HG02642 (cell line): ENCODE data around the gene MAPKAP1.

Experiments
- ATAC-seq: cut with Tn5 transposase; IDR thresholded peaks from one replicate; pipeline ENCODE4 v1.9.1; 2021; ENCODE audit warnings: mild to moderate bottlenecking; ENCODE audit not compliant: unreplicated experiment, poor library complexity

The MAPKAP1 gene

DNA sequence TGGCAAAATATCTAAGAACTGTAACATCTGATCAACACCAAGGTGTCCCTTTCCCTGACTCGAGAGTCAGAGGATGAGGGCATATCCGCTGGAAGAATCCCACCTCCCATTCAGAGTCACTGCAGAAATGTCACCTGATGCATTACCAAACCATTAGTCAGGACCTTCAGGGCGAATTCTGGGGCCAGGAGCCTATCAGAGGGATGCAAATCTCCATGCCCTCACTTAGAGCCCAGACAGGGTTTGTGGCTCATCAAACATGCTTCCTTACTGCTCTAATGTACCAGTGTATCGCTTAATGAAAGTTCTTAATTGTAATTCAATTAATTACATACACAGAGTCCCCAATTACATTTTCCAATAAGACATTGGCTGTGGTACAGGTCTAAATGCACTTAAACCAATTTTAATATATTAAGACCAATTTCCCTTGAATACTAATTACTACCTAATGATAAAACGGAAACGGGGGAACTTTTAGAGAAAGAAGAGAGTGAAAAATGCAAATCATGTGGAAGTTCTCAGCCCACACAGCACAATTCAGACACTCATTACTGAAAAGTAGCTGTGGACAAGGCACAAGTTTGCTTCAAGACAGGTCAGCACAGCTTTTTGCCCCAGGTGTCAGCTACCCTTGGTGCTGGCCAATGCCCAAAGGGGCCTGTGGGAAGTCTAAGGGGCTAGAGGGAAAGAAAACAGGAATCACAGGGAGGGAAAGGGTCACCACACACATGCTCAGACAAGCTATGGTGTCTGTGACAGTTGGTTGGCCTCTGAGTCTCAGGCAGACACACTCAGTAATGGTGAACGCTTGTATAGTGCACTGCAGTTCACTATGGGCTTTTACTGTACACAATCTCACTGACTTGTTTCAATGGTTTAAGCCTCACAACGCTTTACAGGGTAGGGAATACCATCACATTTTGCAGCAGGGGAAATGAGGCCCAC lies 211.6 kb downstream of the MAPKAP1 start:
- ATAC-seq, result no peak

DNA sequence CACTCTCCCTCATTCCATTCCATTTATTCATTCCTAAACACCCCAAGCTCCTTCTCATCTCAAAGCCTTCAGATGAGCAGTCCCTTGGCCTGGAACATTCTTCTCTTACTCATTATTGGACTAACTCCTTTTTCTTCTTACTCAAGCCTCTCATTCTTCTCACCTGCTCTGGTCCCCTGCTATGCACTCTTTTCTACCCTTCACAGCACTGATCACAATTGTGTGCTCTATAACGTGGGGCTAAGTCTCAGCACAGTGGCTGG lies 212.4 kb downstream of the MAPKAP1 start:
- ATAC-seq, result no peak

DNA sequence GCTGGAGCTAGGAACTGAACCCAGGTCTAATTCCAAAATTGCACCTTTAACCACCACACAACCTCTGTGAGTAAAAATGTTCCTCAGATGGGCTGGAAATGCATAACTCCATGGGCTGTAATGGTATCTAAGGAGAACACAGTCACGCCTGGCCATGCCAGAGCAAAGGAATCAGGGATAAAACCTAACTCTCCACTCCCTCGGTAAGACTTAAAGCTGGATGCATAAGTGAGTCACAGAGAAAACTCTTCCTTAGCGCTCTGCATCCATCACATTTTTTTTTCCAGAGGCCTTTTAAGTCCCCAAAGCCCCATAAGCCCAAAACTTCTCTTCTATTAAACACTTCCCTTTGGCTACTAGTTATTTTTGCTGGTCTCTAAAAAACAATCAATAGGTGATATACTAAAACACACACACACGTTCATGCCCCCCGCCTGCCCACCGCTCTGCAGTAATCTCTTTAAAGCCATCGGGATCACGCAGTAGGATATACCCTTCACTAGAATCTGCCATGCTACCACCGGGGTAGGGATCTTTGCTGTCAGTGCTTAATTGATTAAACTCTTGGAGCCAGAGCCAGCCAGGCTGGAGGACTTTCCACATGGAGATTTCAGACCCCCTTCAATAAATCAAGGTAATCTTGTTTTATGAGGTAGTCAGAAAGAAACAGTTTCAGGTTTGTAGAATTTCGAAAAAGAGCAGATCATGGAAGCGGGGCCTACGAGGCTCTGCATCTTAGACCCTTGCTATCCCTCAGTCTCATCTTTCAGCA lies 212.9 kb downstream of the MAPKAP1 start:
- ATAC-seq, result no peak

DNA sequence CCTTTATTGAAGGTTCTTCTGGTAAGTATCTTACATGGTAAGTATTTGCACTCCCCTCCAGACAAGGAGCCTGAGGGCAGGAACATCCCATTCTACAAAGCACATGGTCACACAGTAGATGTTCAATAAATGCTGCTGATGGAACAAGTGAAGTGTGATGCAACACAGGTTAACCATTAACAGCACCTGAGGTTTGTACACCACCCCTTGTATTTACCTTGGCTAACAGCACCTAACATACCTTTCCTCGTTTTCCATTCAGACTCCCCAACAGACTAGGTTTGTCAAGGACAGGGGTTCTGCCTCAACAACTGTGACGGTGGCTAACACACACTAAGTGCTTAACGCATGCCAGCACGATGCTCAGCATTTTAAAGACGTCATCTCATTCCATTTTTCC lies 213.6 kb downstream of the MAPKAP1 start:
- no peak for ATAC-seq

DNA sequence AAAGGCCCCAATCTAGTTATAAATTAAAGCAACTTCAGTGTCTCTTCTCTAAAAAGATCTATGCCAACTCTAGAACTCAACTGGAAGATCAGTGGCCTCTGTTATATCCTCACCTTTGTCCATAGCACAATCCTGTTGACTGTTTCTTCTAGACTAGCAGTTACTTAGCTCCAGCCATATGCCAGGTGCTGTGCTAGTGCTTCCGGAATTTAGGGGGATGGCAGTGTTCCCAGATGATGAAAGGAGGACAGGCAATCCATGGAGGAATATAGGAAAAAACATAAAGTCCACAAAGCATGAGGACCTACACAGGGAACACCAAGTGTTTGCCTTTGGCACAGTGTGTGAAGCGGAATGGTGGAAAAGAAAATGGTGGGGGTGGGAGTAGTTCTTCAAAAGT lies 214.3 kb downstream of the MAPKAP1 start:
- ATAC-seq, result no peak

DNA sequence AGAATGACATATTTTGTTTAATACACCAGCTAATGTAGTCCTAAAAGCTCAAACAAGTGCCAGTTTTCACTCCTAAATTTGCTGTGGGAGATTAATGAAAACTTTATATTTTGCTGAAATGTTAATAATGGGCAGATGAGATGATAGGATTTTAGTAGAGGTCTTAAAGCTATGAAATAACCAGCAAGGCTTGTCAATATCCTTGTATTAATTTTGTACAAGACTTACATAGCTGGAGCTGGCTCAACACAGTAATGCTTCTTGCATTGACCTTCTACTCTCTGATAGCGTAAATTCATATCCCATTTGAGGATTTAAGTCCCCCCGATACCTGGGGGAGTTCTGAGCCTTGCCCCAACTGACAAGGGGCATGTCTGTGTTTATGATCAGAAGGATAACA lies 219.2 kb downstream of the MAPKAP1 start:
- no peak for ATAC-seq

DNA sequence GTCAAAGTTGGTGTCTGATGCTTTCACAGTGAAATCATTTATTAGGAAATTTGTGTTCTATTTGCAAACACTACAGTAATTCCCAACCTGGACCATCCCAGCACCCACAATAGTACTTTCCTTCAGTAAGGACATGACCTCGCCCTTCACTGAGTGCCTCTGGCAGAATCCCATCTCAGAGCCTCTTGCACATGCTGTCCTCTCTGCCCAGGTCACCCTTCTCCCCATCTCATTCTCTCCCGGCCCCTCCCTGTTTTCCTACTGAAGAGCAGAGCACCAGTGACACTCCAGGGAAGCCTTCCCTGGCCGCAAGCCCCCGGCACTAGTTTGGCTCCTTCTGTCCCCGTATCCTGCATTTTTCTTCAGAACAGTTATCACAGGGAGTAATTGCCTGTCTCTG lies 220.4 kb downstream of the MAPKAP1 start:
- no peak for ATAC-seq

DNA sequence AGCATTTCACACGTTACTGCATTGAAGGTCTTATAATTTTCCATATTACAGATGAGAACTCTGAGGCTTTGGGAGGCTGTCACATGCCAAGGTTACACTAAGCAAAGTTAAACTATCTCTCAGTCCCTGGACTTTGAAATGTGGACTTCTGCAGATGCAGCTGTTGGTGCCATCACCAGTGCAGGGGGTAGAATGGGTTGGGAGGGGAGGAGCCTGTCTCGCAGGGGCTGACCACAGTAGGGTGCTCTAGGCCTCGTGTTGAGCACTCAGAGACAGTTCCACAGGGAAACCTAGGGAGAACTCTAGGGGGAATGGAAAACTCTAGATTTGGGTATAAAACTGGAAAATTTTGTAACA lies 220.9 kb downstream of the MAPKAP1 start:
- ATAC-seq, result no peak

DNA sequence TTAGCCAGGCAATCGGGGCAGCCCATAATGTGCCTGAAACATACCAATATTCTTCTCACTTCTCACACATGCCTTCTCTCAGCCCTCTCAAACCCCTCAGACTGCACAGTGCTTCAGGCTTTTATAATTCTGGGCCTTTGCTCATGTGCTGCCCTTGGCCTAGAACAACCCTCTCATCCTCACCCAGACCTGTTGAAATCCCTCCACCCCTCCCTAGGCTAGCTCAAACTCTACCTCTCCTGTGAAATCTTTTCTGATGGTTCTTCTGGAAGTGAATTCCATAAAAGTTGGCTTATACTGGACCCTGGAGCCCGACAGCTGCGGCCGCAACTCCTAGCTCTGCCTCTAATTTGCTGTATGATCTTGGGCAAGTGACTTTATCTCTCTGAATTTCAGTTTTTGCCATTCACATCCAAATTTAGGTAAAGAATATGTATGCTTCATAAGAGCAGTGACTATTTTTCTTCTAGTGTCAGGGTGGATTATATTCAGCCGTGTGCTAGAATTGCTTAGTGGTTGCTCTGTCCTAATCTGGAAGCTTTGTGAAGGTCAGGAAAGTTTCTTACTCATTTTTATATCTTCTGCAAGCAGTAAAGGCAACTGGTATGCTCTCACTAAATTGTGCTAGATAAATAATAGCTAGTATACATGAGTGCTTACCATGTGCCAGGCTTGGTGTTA lies 221.4 kb downstream of the MAPKAP1 start:
- no peak for ATAC-seq

DNA sequence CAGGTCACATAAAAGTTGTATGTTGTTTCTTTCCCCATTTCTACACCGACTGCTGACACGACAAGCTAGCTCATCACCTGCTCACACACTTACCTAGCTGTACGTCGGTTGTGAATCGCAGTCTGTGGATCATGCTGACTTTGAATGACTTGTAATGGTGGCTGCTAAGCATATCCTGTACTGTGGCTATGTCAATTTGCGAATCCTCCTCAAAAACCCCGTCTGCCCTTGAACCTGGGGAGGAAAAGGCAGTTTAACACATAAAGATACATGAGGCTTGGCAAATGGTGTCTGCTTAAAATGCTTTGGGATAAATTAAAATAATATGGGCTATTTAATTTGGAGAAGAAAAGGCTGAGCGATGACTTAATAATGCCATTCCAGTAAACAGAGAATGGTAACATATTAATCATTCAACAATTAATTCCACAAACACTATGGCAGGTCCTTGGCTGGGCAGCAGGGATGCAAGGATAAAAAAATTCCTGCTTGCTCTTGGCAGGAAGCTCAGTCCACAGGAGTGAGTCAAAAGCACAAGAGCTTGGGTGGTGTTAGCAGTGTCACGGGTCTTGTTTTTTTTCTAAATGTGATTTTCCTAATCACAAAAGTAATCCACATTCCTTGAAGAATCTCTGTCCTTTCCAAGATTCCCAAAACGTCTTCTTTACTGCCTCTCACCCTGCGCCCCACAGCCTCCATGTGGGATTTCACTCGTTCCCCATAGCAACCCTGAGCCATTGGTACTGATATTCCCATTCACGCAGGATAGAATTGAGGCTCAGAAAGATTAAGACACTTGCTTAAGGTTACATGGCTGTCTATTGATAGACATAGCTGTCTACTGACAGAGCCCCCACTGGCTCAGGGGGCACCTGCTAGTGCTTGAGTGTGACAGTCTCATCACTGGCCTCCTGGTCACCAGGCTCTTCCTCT lies 222.4 kb downstream of the MAPKAP1 start:
- ATAC-seq, result no peak

DNA sequence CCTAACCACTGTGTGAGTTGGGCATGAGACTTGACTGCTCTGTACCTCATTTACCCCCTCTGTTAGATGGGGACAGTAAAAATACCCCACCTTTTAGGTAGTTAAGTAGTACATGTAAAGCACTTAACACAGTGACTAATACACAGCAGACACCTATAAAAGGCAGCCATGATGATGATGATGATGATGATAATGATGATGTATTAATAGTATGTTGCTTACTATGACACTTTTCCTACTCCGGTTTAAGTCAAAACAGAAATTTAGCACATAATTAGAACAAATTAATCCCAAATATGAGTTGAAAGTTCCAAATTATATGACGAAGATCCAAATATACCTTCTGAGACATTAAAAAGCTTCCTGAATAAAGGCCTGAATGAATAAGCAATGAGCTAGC lies 223.3 kb downstream of the MAPKAP1 start:
- ATAC-seq, result no peak

DNA sequence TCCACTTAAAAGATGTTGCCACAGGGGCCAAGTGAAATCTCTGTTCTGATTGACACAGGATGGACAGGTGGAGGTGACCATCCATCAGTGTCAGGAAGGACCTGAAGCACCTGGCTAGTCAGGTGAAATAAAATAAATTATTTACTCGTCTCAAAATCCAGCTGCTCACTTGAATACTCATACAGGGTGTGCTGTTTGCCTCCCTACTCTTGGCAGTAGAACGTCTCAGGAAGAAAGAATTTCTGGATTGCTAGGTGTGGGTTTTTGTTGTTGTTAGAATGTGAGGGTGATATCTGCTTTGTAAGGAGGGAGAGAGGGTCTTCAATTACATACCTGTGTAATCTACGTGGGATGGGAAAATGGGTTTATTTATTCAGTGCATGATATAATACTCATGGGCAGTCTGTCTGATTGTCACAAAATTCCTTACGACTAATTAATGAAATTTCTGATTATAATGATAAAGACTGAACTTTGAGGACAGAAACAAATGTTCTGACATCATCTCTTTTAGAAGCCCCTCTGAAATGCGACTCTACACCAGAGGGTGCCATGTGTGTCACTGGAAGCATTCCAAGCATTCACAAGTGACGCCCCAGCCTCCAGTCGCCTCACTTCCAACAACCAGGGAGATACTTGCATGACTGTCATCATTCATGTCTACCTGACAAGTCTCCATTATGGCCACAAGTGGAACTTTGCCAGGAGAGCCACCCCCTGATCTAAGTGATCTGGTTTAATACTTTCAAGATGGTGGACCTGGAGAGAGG lies 227.0 kb downstream of the MAPKAP1 start:
- no peak for ATAC-seq

DNA sequence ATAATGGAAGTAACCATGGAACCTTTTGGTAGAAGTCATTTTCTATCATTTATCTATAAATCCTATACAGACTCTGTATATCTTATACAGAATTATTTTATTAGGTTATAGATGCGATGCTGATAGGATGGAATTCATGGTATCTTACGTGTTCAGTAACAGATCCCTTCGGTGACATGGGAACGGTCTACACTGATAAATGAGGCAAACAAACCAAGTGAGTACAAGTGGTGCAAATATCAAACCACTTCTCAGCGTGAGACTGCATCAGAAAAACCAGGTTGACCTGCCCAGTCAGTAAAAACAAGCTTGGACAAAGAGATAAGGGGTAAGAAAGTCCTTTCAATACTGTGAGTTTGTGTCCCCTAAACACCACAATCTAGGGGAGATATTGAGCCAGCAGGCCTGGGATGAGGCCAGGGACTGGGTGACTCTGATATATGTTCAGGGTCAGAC lies 229.9 kb downstream of the MAPKAP1 start:
- ATAC-seq, result no peak

DNA sequence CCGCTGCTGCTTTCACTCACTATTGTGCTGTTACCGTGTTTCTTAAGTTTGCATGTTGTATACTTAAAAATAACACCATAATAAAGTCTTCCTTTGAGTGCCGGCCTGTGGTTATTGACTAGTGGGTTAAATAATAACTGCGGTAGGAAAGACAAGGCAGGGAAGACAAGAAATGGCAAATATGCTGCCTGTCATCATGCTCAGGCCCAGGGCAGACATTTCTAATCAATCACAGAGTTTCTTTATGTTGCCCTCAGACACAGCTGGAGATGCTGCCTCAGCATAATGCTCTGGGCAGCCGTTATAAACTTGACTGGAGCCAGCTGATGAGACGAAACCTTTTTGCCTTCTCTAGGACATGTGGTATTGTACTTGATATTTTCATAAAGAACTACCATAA lies 230.4 kb downstream of the MAPKAP1 start:
- ATAC-seq, result no peak

DNA sequence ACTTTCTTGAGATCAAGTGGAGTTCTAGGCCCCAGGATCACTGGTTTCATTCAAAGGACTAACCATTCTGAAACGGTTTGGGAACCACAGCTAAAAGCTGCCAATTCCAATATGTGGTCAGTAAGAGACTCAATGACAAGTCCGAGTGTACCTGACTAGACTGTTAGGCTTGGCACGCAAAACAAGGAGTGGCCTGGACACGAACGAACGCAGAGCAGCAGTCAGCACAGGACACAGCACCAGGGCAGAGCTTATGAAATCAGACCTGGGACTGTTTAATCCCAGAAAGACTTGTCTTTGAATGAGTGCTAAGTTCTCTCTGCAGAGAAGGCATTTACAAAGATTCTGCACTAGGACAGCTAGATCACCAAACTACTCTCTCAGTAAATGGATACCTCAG lies 231.6 kb downstream of the MAPKAP1 start:
- no peak for ATAC-seq

DNA sequence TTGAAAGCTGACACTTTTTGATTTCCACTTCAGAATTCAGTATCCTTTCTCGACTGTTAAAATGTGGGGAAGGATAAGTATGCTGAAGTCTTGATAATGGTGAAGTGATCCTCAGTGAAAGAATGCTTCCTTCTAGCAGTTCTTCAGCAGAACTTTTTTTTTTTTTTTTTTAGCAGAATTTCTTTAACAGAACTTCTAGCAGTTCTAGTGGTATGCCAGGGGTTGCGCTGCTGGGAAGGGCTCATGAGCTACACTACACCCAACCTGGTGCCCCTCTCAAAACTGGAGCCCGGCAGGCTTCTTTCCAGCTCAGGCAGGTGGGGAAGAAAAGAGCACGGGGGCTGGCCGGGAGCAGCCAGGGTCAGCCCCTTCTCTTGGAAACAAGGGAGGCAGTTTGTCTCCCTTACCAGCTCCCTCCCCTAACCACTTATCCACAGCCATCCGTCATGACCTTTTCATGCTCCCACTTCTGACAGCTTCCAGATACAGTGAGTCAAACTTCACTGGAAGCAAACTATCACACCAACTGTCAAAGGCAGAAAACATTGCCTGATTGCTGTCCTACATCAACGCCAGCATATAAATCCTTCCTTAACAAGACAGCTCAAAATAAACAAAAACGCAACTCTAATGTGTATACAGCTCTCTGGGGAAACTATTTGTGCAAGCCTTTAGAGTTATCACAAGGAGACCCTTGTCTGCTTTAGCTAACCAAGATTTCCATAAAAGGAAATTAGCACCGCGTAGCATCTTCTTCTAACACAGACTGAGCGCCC lies 233.9 kb downstream of the MAPKAP1 start:
- no peak for ATAC-seq

DNA sequence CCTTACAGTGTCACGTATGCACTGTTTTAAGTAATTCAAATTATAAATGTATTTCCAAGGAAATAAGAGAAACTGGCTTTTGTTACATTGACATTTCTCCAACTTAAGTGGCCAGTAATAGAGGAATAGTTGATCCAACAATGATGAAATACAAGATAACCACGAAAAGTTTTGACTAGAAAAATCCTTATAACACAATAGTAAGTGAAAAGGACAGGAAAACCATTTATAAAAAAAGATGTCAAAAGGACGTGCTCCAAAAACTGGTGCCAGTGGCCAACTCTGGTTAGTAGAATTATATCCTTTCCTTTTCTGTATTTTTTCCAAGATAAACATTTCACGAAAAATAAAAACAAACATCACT lies 234.5 kb downstream of the MAPKAP1 start:
- ATAC-seq, result no peak

DNA sequence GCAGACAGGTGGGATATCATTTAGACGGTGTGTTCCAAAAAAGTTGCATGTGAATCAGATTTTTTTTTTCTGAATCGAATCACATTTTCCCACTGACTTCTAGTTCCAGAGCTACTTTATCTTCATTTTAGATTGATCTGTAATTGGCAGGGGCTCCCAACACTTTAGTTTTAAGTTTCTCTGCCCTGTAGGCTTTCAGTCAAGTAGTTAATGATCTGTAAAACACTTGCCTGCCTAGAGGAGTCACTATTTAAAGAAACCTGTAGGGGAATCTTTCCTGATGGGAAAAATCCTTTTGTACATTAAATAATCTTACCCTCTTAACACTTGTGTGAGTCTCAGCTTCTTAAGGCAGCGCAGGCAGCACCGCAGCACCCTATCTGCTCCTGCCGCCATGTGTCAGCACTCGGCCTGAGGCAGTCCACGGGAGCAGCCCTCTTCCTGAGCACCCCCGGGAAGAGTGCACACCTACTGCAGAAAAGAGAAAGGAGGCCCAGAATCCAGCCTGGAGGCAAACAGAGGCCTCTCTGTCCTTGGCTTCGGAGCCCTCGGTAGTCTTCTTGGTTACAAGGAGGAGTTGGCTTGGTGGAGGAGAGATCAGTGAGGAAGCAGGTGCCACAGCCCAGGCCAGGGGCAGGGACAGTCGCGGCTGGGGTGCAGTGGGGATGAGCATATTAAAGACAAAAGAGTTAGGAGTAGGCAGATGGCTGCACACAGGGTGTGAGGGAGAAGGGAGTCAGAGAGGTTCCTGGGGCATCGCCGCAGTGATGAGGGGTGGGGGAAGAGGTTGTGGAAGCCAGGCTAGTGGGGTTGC lies 236.0 kb downstream of the MAPKAP1 start:
- ATAC-seq, result no peak
